Vagina (tissue), 2 donors: ENCODE results near the gene CRISPLD2. TPM values are rescaled to one million over a fixed set of nuclear protein-coding genes. Genes with fewer than 3 reads are reported as not detected.

Experiments
- DNase-seq, 2 donors: peaks; one replicate each; pipeline ENCODE4 v3.0.0-alpha.2; 2017; ENCODE audit errors: extremely low spot score in 2 of 2
- H3K27ac ChIP-seq: fragments of 200-600 bp; sonication (generic); one replicate; pipeline ENCODE4 v1.5.1; 2019
- H3K27me3 ChIP-seq: fragments of 200-600 bp; sonication (generic); one replicate; pipeline ENCODE4 v1.5.1; 2019
- H3K36me3 ChIP-seq, 2 donors: fragments of 200-600 bp; sonication (generic); one replicate each; pipeline ENCODE4 v1.5.1; 2017 to 2019
- H3K4me1 ChIP-seq: fragments of 200-600 bp; sonication (generic); one replicate; pipeline ENCODE4 v1.5.1; 2019
- H3K4me3 ChIP-seq, 2 donors: fragments of 200-600 bp; sonication (generic); 1 replicate in 1 of 2; 2 replicates in 1 of 2; pipeline ENCODE4 v1.5.1; 2016 to 2019
- H3K9me3 ChIP-seq: fragments of 200-600 bp; sonication (generic); one replicate; pipeline ENCODE4 v1.5.1; 2019
- POLR2A ChIP-seq, 2 donors: fragments of 450-650 bp; IDR thresholded peaks; one replicate each; pipeline ENCODE4 v1.6.1; 2017; ENCODE audit warnings: antibody characterized with exemption in 2 of 2, mild to moderate bottlenecking in 2 of 2, moderate library complexity in 2 of 2
- POLR2AphosphoS5 ChIP-seq, 2 donors: sonication (generic); formaldehyde crosslinking; IDR thresholded peaks; one replicate each; pipeline ENCODE4 v1.9.0; 2017; ENCODE audit warnings: antibody characterized with exemption in 2 of 2, mild to moderate bottlenecking in 2 of 2, low read depth in 1 of 2; ENCODE audit not compliant: insufficient read depth in 1 of 2
- intact Hi-C: fragments of 100-400 bp; cut with DNase I; formaldehyde crosslinking; loops from one replicate; pipeline ENCODE4 v1.15.1; 2023
- total RNA-seq: library from RNA; depleted of rRNA; stranded (reverse); fragments of >200 nt; gene quantifications from one replicate; pipeline ENCODE4 v1.2.3, GENCODE V29; 2016
- TF ChIP-seq, protein P1 (sequence below), 3 experiments: fragments of 450-650 bp in 2 of 3; fragments of 200-600 bp in 1 of 3; sonication (generic) in 1 of 3; IDR thresholded peaks; one replicate each; pipeline ENCODE4 v1.5.1; 2017 to 2019; ENCODE audit warnings: antibody characterized with exemption in 3 of 3, mild to moderate bottlenecking in 2 of 3, moderate library complexity in 2 of 3

Gene CRISPLD2
- total RNA-seq, 1 donor from 2014 or later = 320 TPM

DNA sequence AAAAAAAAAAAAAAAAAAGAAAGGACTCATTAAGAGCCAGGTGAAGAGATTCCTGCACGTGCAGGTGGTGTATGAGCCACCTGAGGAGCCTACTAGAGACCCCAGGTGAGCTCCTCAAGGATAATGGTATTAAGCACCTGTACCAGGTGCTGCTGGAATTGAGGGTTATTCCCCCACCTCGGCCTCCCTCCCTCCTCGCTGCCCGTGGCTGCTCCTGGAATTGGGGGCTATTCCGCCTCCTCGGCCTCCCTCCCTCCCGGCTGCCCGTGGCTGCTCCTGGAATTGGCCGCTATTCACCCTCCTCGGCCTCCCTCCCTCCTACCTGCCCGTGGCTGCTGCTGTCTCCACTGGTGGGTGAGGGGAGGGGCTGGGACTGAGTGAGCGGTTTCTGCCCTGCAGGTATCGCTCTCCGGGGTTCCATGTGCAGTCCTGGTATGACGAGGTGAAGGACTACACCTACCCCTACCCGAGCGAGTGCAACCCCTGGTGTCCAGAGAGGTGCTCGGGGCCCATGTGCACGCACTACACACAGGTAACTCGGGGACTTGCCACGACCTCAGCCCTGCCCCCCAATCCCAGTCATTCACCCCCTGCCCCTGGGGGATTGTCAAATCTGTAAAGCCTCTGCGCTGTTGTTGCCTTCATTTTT, 29.3 kb downstream of the CRISPLD2 start:
- H3K36me3 ChIP-seq = peaks cover 2 to 22% of the 10 kb centered on the region in 2 donors
- TF ChIP-seq, protein P1, sequence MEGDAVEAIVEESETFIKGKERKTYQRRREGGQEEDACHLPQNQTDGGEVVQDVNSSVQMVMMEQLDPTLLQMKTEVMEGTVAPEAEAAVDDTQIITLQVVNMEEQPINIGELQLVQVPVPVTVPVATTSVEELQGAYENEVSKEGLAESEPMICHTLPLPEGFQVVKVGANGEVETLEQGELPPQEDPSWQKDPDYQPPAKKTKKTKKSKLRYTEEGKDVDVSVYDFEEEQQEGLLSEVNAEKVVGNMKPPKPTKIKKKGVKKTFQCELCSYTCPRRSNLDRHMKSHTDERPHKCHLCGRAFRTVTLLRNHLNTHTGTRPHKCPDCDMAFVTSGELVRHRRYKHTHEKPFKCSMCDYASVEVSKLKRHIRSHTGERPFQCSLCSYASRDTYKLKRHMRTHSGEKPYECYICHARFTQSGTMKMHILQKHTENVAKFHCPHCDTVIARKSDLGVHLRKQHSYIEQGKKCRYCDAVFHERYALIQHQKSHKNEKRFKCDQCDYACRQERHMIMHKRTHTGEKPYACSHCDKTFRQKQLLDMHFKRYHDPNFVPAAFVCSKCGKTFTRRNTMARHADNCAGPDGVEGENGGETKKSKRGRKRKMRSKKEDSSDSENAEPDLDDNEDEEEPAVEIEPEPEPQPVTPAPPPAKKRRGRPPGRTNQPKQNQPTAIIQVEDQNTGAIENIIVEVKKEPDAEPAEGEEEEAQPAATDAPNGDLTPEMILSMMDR (IDR thresholded peaks at IDR 0.05) = no peak
- TF ChIP-seq POLR2A (IDR thresholded peaks at IDR 0.05) (no peak), POLR2AphosphoS5 (IDR thresholded peaks at IDR 0.05; ENCODE audit: insufficient read depth in 1 of 2, low read depth in 1 of 2) (peak in 1 of 2 donors; percentile 59)

DNA sequence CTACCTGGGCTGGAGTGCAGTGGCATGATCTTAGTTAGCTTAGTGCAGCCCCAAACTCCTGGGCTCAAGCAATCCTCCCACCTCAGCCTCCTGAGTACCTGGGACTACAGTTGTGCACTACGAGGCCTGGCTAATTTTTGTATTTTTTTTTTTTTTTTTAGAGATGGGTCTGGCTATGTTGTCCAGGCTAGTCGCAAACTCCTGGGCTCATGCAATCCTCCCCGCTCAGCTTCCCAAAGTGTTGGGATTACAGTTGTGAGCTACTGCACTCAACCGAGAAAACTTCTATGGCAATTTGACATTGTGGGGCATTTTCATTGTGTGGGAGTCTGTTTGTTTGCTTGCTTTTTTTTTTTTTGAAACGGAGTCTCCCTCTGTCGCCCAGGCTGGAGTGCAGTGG, 30.0 kb downstream of the CRISPLD2 start:
- no peak for DNase-seq
- intact Hi-C loops = no loop called here
- Histone ChIP-seq H3K4me1 (peaks cover 10% of the 10 kb centered on the region), H3K27ac (no peak overlapping the region), H3K36me3 (peaks cover 2 to 27% of the 10 kb centered on the region in 2 donors), H3K27me3 (no peaks in the 10 kb centered on the region), H3K4me3 (no peak overlapping the region), H3K9me3 (no peaks in the 10 kb centered on the region)
- TF ChIP-seq POLR2A (IDR thresholded peaks at IDR 0.05) (no peak), POLR2AphosphoS5 (IDR thresholded peaks at IDR 0.05; ENCODE audit: insufficient read depth in 1 of 2, low read depth in 1 of 2) (no peak)
- TF ChIP-seq, protein P1 (IDR thresholded peaks at IDR 0.05) = no peak

More for the DNA sequence above, 29.3 kb downstream of the CRISPLD2 start:
- DNase-seq = no peak
- Histone ChIP-seq H3K4me1 (peaks cover 8% of the 10 kb centered on the region), H3K27ac (no peak overlapping the region), H3K4me3 (no peak overlapping the region), H3K27me3 (no peaks in the 10 kb centered on the region), H3K9me3 (no peaks in the 10 kb centered on the region)
- intact Hi-C loops = no loop called here

DNA sequence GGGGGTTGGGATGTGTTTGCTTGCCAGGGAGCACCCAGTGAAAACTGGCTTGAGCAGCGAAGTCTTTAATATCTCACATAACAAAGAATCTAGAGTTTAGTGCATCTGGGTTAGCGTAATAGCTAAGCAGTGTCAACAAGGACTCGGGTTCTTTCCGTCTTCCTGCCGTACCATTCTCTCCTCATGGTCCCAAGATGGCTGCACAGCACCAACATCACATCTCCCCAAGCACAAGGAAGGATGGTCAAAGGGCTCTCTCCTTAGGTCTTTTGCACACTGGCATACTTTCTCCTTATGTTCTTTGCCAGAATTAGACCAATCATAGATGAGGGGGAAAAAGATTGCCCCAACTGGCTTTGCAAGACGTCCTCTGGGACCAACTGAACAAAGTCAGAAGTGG, 30.9 kb downstream of the CRISPLD2 start:
- H3K36me3 ChIP-seq = peaks cover 2 to 30% of the 10 kb centered on the region in 2 donors
- intact Hi-C loops = no loop called here

DNA sequence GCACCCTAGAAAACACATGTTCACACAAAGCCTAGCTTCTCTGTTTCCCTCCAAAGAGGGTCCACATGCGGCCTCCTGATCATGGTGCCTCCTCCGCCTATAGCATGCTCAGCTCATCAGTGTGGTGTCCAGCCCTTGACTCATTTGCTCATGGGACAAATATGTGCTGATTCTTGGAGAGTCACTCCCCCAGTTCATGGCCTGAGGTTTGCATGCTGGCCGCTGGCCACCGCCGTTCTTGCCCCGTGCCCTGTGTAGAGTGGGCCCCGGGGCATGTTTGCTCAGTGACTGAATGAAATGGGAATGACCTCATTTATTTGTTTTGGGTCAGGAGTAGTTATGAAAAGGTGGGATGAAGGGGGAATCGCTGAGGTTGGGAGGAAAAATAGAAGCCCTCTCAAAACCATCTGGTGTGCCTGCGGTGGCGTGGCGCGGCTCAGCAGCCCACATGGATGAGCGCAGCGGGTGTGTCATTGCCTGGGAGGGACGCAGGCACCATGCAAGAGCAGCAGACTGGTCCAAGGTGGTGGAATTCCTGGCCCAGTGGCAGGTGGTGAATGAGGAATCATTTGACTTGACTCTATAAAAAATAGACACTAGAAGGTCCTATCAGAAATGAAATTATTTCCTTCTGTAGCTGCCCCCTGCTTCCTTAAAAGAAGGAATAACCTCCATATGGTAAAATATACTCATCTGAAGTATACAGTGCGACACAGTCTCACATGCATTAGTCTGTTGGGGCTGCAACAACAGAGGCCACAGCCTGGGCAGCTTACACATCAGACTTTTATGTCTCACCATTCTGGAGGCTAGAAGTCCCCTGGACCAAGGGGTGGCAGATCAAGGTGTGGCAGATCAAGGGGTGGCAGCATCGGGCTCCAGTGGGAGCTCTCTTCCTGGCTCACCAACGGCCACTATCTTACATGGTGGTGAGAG, 31.7 kb downstream of the CRISPLD2 start:
- H3K9me3 ChIP-seq = no peaks in the 10 kb centered on the region
- H3K36me3 ChIP-seq = peaks cover 2 to 30% of the 10 kb centered on the region in 2 donors
- H3K4me1 ChIP-seq = peaks cover 10% of the 10 kb centered on the region
- no peak overlapping the region for H3K27ac ChIP-seq
- intact Hi-C loops = no loop called here
- no peaks in the 10 kb centered on the region for H3K27me3 ChIP-seq
- no peak overlapping the region for H3K4me3 ChIP-seq
- TF ChIP-seq POLR2AphosphoS5 (IDR thresholded peaks at IDR 0.05; ENCODE audit: insufficient read depth in 1 of 2, low read depth in 1 of 2) = peak in 1 of 2 donors; percentile 75
- TF ChIP-seq POLR2A (IDR thresholded peaks at IDR 0.05) = no peak
- DNase-seq = no peak

More for the DNA sequence above, 30.9 kb downstream of the CRISPLD2 start:
- Histone ChIP-seq H3K4me1 (peaks cover 10% of the 10 kb centered on the region), H3K4me3 (no peak overlapping the region), H3K9me3 (no peaks in the 10 kb centered on the region), H3K27ac (no peak overlapping the region), H3K27me3 (no peaks in the 10 kb centered on the region)
- TF ChIP-seq, protein P1 (IDR thresholded peaks at IDR 0.05) = no peak
- no peak for TF ChIP-seq POLR2A (IDR thresholded peaks at IDR 0.05)
- no peak for TF ChIP-seq POLR2AphosphoS5 (IDR thresholded peaks at IDR 0.05; ENCODE audit: insufficient read depth in 1 of 2, low read depth in 1 of 2)
- DNase-seq = no peak

DNA sequence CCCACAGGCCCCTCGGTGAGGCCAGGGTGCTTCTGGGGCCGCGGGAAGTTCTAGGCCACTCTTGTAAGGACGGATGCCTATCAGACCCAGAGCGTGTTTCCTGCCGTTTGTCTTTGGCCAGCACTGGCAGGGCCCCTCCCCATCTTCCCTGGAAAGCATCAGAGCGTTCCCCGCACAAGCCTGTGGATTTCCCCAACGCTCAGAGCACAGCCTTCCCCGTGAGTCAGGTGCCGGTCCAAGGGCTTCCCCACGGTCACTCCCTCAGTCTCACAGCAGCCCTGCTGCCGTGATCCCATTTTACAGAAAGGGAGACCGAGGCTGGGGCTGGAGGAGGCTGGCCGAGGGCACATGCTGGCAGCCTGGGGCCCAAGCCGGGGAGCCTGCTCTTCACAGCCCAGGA, 33.7 kb downstream of the CRISPLD2 start:
- H3K36me3 ChIP-seq = peaks cover 2 to 32% of the 10 kb centered on the region in 2 donors
- peak in 1 of 2 donors; percentile 37 for TF ChIP-seq POLR2AphosphoS5 (IDR thresholded peaks at IDR 0.05; ENCODE audit: insufficient read depth in 1 of 2, low read depth in 1 of 2)
- no peak for TF ChIP-seq POLR2A (IDR thresholded peaks at IDR 0.05)
- no peaks in the 10 kb centered on the region for H3K27me3 ChIP-seq
- no peaks in the 10 kb centered on the region for H3K9me3 ChIP-seq
- no peak overlapping the region for H3K4me3 ChIP-seq
- DNase-seq = no peak
- H3K27ac ChIP-seq = peak overlapping the region; percentile 44
- peaks cover 10% of the 10 kb centered on the region for H3K4me1 ChIP-seq
- intact Hi-C loops = no loop called here
